H1 (cell line): ENCODE measurements around the gene KIAA1671. TPM values are rescaled to one million over a fixed set of nuclear protein-coding genes. Genes with fewer than 3 reads are reported as not detected.
A peak's percentile ranks its signal among the peaks of the same experiment; 100 is the strongest.

ENCODE experiments used
- CTCF ChIA-PET: fragments of 300-600 bp; sonication (Branson Sonifier 250); formaldehyde crosslinking; loops from one replicate; lab custom pipeline; 2021; ENCODE audit not compliant: partially characterized antibody; lab: Charles Lee
- POLR2A ChIA-PET: fragments of 300-600 bp; sonication (Branson Sonifier 250); formaldehyde crosslinking; loops from one replicate; lab custom pipeline; 2021; ENCODE audit warnings: inconsistent platforms; ENCODE audit not compliant: partially characterized antibody; lab: Charles Lee
- DNase-seq, 2 experiments: peaks; one replicate each; pipeline versions ENCODE4 v3.0.0 to v3.0.0-alpha.2; 2010 to 2022; ENCODE audit warnings: low spot score in 2 of 2, low read depth in 1 of 2, mixed read lengths in 1 of 2
- FAIRE-seq: peaks from 2 replicates; lab custom pipeline; 2011; peaks lifted over from hg19 to GRCh38; lab: Jason Lieb, UNC
- H2AFZ ChIP-seq: 2 replicates; pipeline ENCODE4 v1.8.1; 2012; ENCODE audit warnings: low read length, inconsistent platforms
- H2AK5ac ChIP-seq: 2 replicates; pipeline ENCODE4 v1.6.1; 2013; ENCODE audit warnings: low read depth, low read length
- H2BK120ac ChIP-seq: replicated peaks from 2 replicates; pipeline ENCODE3; 2013; ENCODE audit warnings: low read depth, low read length, inconsistent platforms
- H2BK12ac ChIP-seq: 2 replicates; pipeline ENCODE4 v1.6.1; 2013; ENCODE audit warnings: low read depth, low read length
- H2BK15ac ChIP-seq: 2 replicates; pipeline ENCODE4 v1.6.1; 2013; ENCODE audit warnings: low read length
- H2BK20ac ChIP-seq: 2 replicates; pipeline ENCODE4 v1.6.1; 2013; ENCODE audit warnings: low read length
- H2BK5ac ChIP-seq: 2 replicates; pipeline ENCODE4 v1.6.1; 2013; ENCODE audit warnings: low read depth, low read length
- H3K14ac ChIP-seq: 2 replicates; pipeline ENCODE4 v1.6.1; 2013; ENCODE audit warnings: inconsistent platforms; ENCODE audit not compliant: insufficient read length
- H3K18ac ChIP-seq: 2 replicates; pipeline ENCODE4 v1.6.1; 2013; ENCODE audit warnings: low read length; ENCODE audit errors: extremely low read depth
- H3K23ac ChIP-seq: 2 replicates; pipeline ENCODE4 v1.6.1; 2013; ENCODE audit warnings: inconsistent platforms; ENCODE audit not compliant: insufficient read length
- H3K23me2 ChIP-seq: 2 replicates; pipeline ENCODE4 v1.6.1; 2013; ENCODE audit warnings: low read depth, low read length
- H3K27ac ChIP-seq: 2 replicates; pipeline ENCODE4 v1.6.1; 2011; ENCODE audit warnings: low read depth, low read length, inconsistent platforms
- H3K27me3 ChIP-seq, 4 experiments: replicated peaks in 1 of 4; 1 replicate in 1 of 4; 2 replicates in 3 of 4; pipeline versions ENCODE4 v1.6.1 to v1.8.1; 2011 to 2013; ENCODE audit warnings: low read length in 3 of 4, mild to moderate bottlenecking in 3 of 4, inconsistent platforms in 2 of 4, mixed read lengths in 2 of 4, moderate library complexity in 1 of 4; ENCODE audit not compliant: control insufficient read depth in 3 of 4, insufficient read depth in 3 of 4; ENCODE audit errors: extremely low read depth in 1 of 4
- H3K36me3 ChIP-seq, 4 experiments: 2 replicates each; pipeline versions ENCODE4 v1.6.1 to v1.8.1; 2011 to 2013; ENCODE audit warnings: mild to moderate bottlenecking in 4 of 4, low read length in 3 of 4, moderate library complexity in 2 of 4, control low read depth in 1 of 4, inconsistent platforms in 1 of 4; ENCODE audit not compliant: insufficient read depth in 4 of 4, control insufficient read depth in 2 of 4
- H3K4ac ChIP-seq: replicated peaks from 2 replicates; pipeline ENCODE3; 2013; ENCODE audit warnings: low read length, low read depth, mixed read lengths, inconsistent platforms; ENCODE audit not compliant: insufficient read length
- H3K4me1 ChIP-seq, 4 experiments: replicated peaks in 1 of 4; 1 replicate in 1 of 4; 2 replicates in 3 of 4; pipeline versions ENCODE4 v1.6.1 to v1.8.1; 2011 to 2013; ENCODE audit warnings: low read length in 3 of 4, inconsistent platforms in 2 of 4, mixed read lengths in 1 of 4; ENCODE audit not compliant: insufficient read depth in 4 of 4, control insufficient read depth in 3 of 4
- H3K4me2 ChIP-seq, 2 experiments: 2 replicates each; pipeline versions ENCODE4 v1.6.1 to v1.8.1; 2011 to 2013; ENCODE audit warnings: low read depth in 2 of 2, low read length in 2 of 2, control low read depth in 1 of 2, inconsistent platforms in 1 of 2, mild to moderate bottlenecking in 1 of 2; ENCODE audit not compliant: insufficient read depth in 1 of 2
- H3K4me3 ChIP-seq, 4 experiments: fragments of 200-600, 300-600 bp in 1 of 4; sonication (generic), shearing (Covaris generic), sonication (Bioruptor Twin) in 1 of 4; 2 replicates each; pipeline versions ENCODE4 v1.5.1 to v1.8.1; 2011 to 2016; ENCODE audit warnings: low read length in 4 of 4, low read depth in 3 of 4, control low read depth in 2 of 4, inconsistent platforms in 2 of 4, mild to moderate bottlenecking in 2 of 4, mixed read lengths in 1 of 4, moderate library complexity in 1 of 4; ENCODE audit not compliant: insufficient read depth in 2 of 4; ENCODE audit errors: extremely low read depth in 1 of 4
- H3K56ac ChIP-seq: replicated peaks from 2 replicates; pipeline ENCODE3; 2013; ENCODE audit warnings: low read depth, mild to moderate bottlenecking, mixed read lengths, low read length, inconsistent platforms; ENCODE audit not compliant: insufficient read length
- H3K79me1 ChIP-seq: 2 replicates; pipeline ENCODE4 v1.6.1; 2013; ENCODE audit warnings: low read depth, low read length, control low read depth
- H3K79me2 ChIP-seq, 2 experiments: 2 replicates each; pipeline versions ENCODE4 v1.6.1 to v1.8.1; 2012 to 2013; ENCODE audit warnings: low read length in 2 of 2, mild to moderate bottlenecking in 2 of 2, inconsistent platforms in 1 of 2; ENCODE audit not compliant: insufficient read depth in 2 of 2, control insufficient read depth in 1 of 2
- H3K9ac ChIP-seq, 4 experiments: replicated peaks in 1 of 4; 1 replicate in 1 of 4; 2 replicates in 3 of 4; pipeline versions ENCODE4 v1.6.1 to v1.8.1; 2011 to 2013; ENCODE audit warnings: low read depth in 3 of 4, low read length in 3 of 4, control low read depth in 2 of 4, mild to moderate bottlenecking in 2 of 4, moderate library complexity in 2 of 4, inconsistent platforms in 1 of 4; ENCODE audit errors: extremely low read depth in 1 of 4
- H3K9me3 ChIP-seq, 2 experiments: 2 replicates each; pipeline versions ENCODE4 v1.6.1 to v1.8.1; 2012 to 2013; ENCODE audit warnings: mild to moderate bottlenecking in 2 of 2, moderate library complexity in 2 of 2, control low read depth in 1 of 2, inconsistent platforms in 1 of 2, low read depth in 1 of 2, low read length in 1 of 2, mixed read lengths in 1 of 2; ENCODE audit not compliant: insufficient read depth in 2 of 2
- H4K20me1 ChIP-seq, 2 experiments: replicated peaks in 1 of 2; 2 replicates each; pipeline versions ENCODE3 to v1.8.1; 2011 to 2013; ENCODE audit warnings: inconsistent platforms in 2 of 2, low read length in 2 of 2, mild to moderate bottlenecking in 1 of 2; ENCODE audit not compliant: insufficient read depth in 2 of 2, control insufficient read depth in 1 of 2
- H4K5ac ChIP-seq: 2 replicates; pipeline ENCODE4 v1.6.1; 2013; ENCODE audit warnings: low read length, low read depth, mixed read lengths, inconsistent platforms; ENCODE audit not compliant: insufficient read length
- H4K8ac ChIP-seq: 2 replicates; pipeline ENCODE4 v1.8.0; 2013; ENCODE audit warnings: mild to moderate bottlenecking, moderate library complexity, low read length, inconsistent platforms; ENCODE audit not compliant: insufficient read depth; ENCODE audit errors: extremely low read depth
- H4K91ac ChIP-seq: replicated peaks from 2 replicates; pipeline ENCODE3; 2013; ENCODE audit warnings: low read length, mixed read lengths, inconsistent platforms; ENCODE audit not compliant: insufficient read length
- CEBPB ChIP-seq: IDR thresholded peaks from 2 replicates; pipeline ENCODE4 v1.6.1; 2012; ENCODE audit warnings: low read depth, low read length
- GABPA ChIP-seq: IDR thresholded peaks from 2 replicates; pipeline ENCODE4 v1.6.1; 2011; ENCODE audit warnings: mild to moderate bottlenecking, low read length, moderate library complexity, borderline replicate concordance; ENCODE audit not compliant: insufficient read depth
- RNF2 ChIP-seq: fragments of 200-900, 300-1000 bp; sonication (generic); IDR thresholded peaks from 2 replicates; pipeline ENCODE4 v1.7.1; 2016; ENCODE audit warnings: borderline replicate concordance, low read depth, mild to moderate bottlenecking, antibody characterized with exemption, low read length; ENCODE audit not compliant: poor library complexity, severe bottlenecking; ENCODE audit errors: missing control alignments
- SIN3A ChIP-seq, 2 experiments: IDR thresholded peaks in 1 of 2; conservative IDR thresholded peaks in 1 of 2; 2 replicates each; pipeline ENCODE4 v1.6.1; 2011 to 2012; ENCODE audit warnings: low read length in 2 of 2, improper control_type of control experiment in 1 of 2, low read depth in 1 of 2, mild to moderate bottlenecking in 1 of 2
- WGBS, 2 experiments: shearing (Covaris generic) in 1 of 2; methylation state at CpG; one replicate each; pipeline versions ENCODE4 v1.1.6 to v1.1.7; 2013 to 2015; ENCODE audit warnings: low lambda C conversion rate in 2 of 2, mixed read lengths in 2 of 2, inconsistent platforms in 1 of 2, low coverage in 1 of 2, missing lambda C conversion rate in 1 of 2; ENCODE audit not compliant: insufficient replicate concordance in 2 of 2, insufficient coverage in 1 of 2, insufficient read length in 1 of 2; ENCODE audit errors: extremely low coverage in 1 of 2, missing lambda C conversion rate in 1 of 2; 5-methylcytosine and 5-hydroxymethylcytosine counted together
- polyA plus RNA-seq, 7 experiments: library from polyadenylated mRNA; depleted of rRNA in 3 of 7; stranded (reverse) in 5 of 7; unstranded in 2 of 7; fragments of >200 nt in 5 of 7; fragments of 200-250 nt in 2 of 7; gene quantifications; 1 replicate in 5 of 7; 2 replicates in 1 of 7; 4 replicates in 1 of 7; pipeline versions ENCODE4 v1.2.1 to v1.2.3, GENCODE V29; 2011 to 2013; ENCODE audit warnings: missing spikeins in 2 of 7, mixed read lengths in 2 of 7
- total RNA-seq: library from RNA; stranded (reverse); fragmentation: NEBNext Ultra II Directional; extraction: Animal tissue kit (Norgen Biotek cat#: 25700); gene quantifications from 2 replicates; pipeline ENCODE4 v1.2.1, GENCODE V29; 2021

Gene KIAA1671
- total and polyA plus RNA-seq, 2 of the 8 experiments (the other 6 are each of a cell fraction or from before 2014, with no cell fraction given): 6.4 to 23.9 TPM

GRCh38 chr22:25193548-25193947 lies 241.0 kb downstream of the KIAA1671 start:
- Histone ChIP-seq H3K27me3 (no peaks in the 10 kb centered on the region), H3K36me3 (peaks cover 0 to 6% (median 3%) of the 10 kb centered on the region in 4 experiments; a peak in 3 of 8 replicates), H2AK5ac (no peak overlapping the region), H4K20me1 (peaks cover 0 to 2% of the 10 kb centered on the region in 2 experiments), H3K4me1 (no peaks in the 10 kb centered on the region), H2BK20ac (no peak overlapping the region), H3K79me2 (no peaks in the 10 kb centered on the region), H3K79me1 (no peaks in the 10 kb centered on the region), H3K56ac (no peak overlapping the region), H3K18ac (no peak overlapping the region), H2BK12ac (no peak overlapping the region), H3K23ac (no peak overlapping the region), H3K9me3 (no peaks in the 10 kb centered on the region; a peak in 1 of 4 replicates), H4K91ac (no peak overlapping the region), H3K27ac (no peak overlapping the region), H3K23me2 (no peaks in the 10 kb centered on the region), H3K4me2 (no peak overlapping the region), H2BK15ac (no peak overlapping the region), H3K4me3 (no peak overlapping the region), H3K14ac (no peak overlapping the region), H3K4ac (no peak overlapping the region), H3K9ac (no peak overlapping the region), H2BK120ac (no peak overlapping the region), H4K8ac (no peak overlapping the region), H4K5ac (no peak overlapping the region), H2BK5ac (no peak overlapping the region), H2AFZ (no peak overlapping the region)
- ChIA-PET CTCF (interaction anchor here (0.9 to 2.1 kb wide), 5 partner anchors 9 to 113 kb away, joined by 3 to 9 read pairs (median 5); no protein-coding TSS in a partner anchor), POLR2A (no interaction called here)
- WGBS, 2 experiments: 83% methylated on average over 3 of the region's 3 CpGs; no CpG with 5 or more reads in 1 of the 2 experiments
- FAIRE-seq: no peak
- no peak for DNase-seq
- TF ChIP-seq SIN3A (conservative IDR thresholded peaks at IDR 0.05 in 1 of 2, IDR thresholded peaks at IDR 0.05 in 1 of 2; ENCODE audit: low read depth in 1 of 2, low read length in 2 of 2) (peak; percentile 76; a peak in 3 of 4 replicates), CEBPB (no peak), GABPA (no peak), RNF2 (no peak)
- TF ChIP-seq, all 59 proteins: peak for 1
